Neural progenitor cell (in vitro differentiated cells): ENCODE measurements around the gene WFIKKN1. TPM values are rescaled to one million over a fixed set of nuclear protein-coding genes. Genes with fewer than 3 reads are reported as not detected.

Experiments
- DNase-seq: peaks from one replicate; pipeline ENCODE4 v3.0.0-alpha.2; 2016; ENCODE audit warnings: low spot score
- H2AFZ ChIP-seq: fragments of 200-600 bp; sonication (generic); replicated peaks from 2 replicates; pipeline ENCODE4 v1.6.1; 2016; ENCODE audit warnings: antibody characterized with exemption
- H3F3A ChIP-seq: fragments of 200-600 bp; sonication (generic); 2 replicates; pipeline ENCODE4 v1.6.1; 2016; ENCODE audit warnings: antibody characterized with exemption, low read depth
- H3K27ac ChIP-seq: fragments of 200-600 bp; sonication (generic); 2 replicates; pipeline ENCODE4 v1.5.1; 2016; ENCODE audit warnings: mild to moderate bottlenecking
- H3K27me3 ChIP-seq: fragments of 200-600 bp; sonication (generic); 2 replicates; pipeline ENCODE4 v1.6.1; 2016; ENCODE audit warnings: mild to moderate bottlenecking, moderate library complexity
- H3K36me3 ChIP-seq: fragments of 200-600 bp; sonication (generic); 2 replicates; pipeline ENCODE4 v1.5.1; 2016
- H3K4me1 ChIP-seq: fragments of 200-600 bp; sonication (generic); 2 replicates; pipeline ENCODE4 v1.6.1; 2016; ENCODE audit warnings: mixed run types
- H3K4me2 ChIP-seq: fragments of 200-600 bp; sonication (generic); 2 replicates; pipeline ENCODE4 v1.6.1; 2016
- H3K4me3 ChIP-seq: fragments of 200-600 bp; sonication (generic); 2 replicates; pipeline ENCODE4 v1.5.1; 2016
- H3K79me2 ChIP-seq: fragments of 200-600 bp; sonication (generic); 2 replicates; pipeline ENCODE4 v1.6.1; 2016; ENCODE audit warnings: low read depth
- H3K9ac ChIP-seq: fragments of 200-600 bp; sonication (generic); 2 replicates; pipeline ENCODE4 v1.6.1; 2016
- H3K9me3 ChIP-seq: fragments of 200-600 bp; sonication (generic); 2 replicates; pipeline ENCODE4 v1.5.1; 2016; ENCODE audit warnings: low read depth
- H4K20me1 ChIP-seq: fragments of 200-600 bp; sonication (generic); 2 replicates; pipeline ENCODE4 v1.6.1; 2016; ENCODE audit warnings: low read depth
- H3K27ac Mint-ChIP-seq: 3 replicates; pipeline ENCODE4 v1.8.0; 2021; ENCODE audit warnings: mixed read lengths
- H3K27me3 Mint-ChIP-seq: 2 replicates; pipeline ENCODE4 v1.8.0; 2022; ENCODE audit warnings: low read depth, mild to moderate bottlenecking, inconsistent platforms, moderate library complexity, mixed read lengths; ENCODE audit not compliant: insufficient read depth
- H3K36me3 Mint-ChIP-seq: 3 replicates; pipeline ENCODE4 v1.8.0; 2021; ENCODE audit warnings: mixed read lengths
- H3K4me1 Mint-ChIP-seq: 3 replicates; pipeline ENCODE4 v1.8.0; 2021; ENCODE audit warnings: mixed read lengths
- H3K4me3 Mint-ChIP-seq: 3 replicates; pipeline ENCODE4 v1.8.0; 2021; ENCODE audit warnings: mild to moderate bottlenecking, moderate library complexity, mixed read lengths
- H3K9me3 Mint-ChIP-seq: 3 replicates; pipeline ENCODE4 v1.8.0; 2020; ENCODE audit warnings: mixed read lengths
- CTCF ChIP-seq: fragments of 200-600 bp; sonication (generic); IDR thresholded peaks from 2 replicates; pipeline ENCODE4 v1.5.1; 2017; ENCODE audit warnings: antibody characterized with exemption, mild to moderate bottlenecking
- EZH2 ChIP-seq: fragments of 200-600 bp; sonication (generic); IDR thresholded peaks from 2 replicates; pipeline ENCODE4 v1.6.1; 2017; ENCODE audit warnings: antibody characterized with exemption, mild to moderate bottlenecking, moderate library complexity
- EZH2phosphoT487 ChIP-seq: fragments of 200-600 bp; sonication (generic); IDR thresholded peaks from 2 replicates; pipeline ENCODE4 v1.6.1; 2017; ENCODE audit warnings: antibody characterized with exemption
- total RNA-seq: library from RNA; depleted of rRNA; stranded (reverse); fragments of >200 nt; gene quantifications from 2 replicates; pipeline ENCODE4 v1.2.3, GENCODE V29; 2015; ENCODE audit warnings: low replicate concordance

Gene WFIKKN1
- total RNA-seq, 1 donor from 2014 or later, result 5.9 TPM

GRCh38 chr16:609984-610383 is 20.8 kb upstream of the WFIKKN1 start:
- peaks cover 17% of the 10 kb centered on the region for H3K4me1 Mint-ChIP-seq
- no peak for DNase-seq
- Histone ChIP-seq H3K9me3 (no peaks in the 10 kb centered on the region), H4K20me1 (no peaks in the 10 kb centered on the region), H3K9ac (no peak overlapping the region), H3F3A (no peaks in the 10 kb centered on the region), H3K4me3 (no peak overlapping the region), H3K27me3 (no peaks in the 10 kb centered on the region), H3K79me2 (peaks cover 8% of the 10 kb centered on the region), H3K4me2 (no peak overlapping the region), H3K4me1 (no peaks in the 10 kb centered on the region), H3K36me3 (no peaks in the 10 kb centered on the region), H3K27ac (no peak overlapping the region), H2AFZ (no peak overlapping the region)
- H3K36me3 Mint-ChIP-seq, result peaks cover 25% of the 10 kb centered on the region
- H3K27me3 Mint-ChIP-seq, result peaks cover 17% of the 10 kb centered on the region
- H3K4me3 Mint-ChIP-seq, result peak overlapping the region; percentile 36
- H3K27ac Mint-ChIP-seq, result no peak overlapping the region
- no peak for TF ChIP-seq EZH2
- no peak for TF ChIP-seq CTCF
- no peak for TF ChIP-seq EZH2phosphoT487
- H3K9me3 Mint-ChIP-seq, result peaks cover 33% of the 10 kb centered on the region

- peak overlapping the region; percentile 43 for H3K4me3 Mint-ChIP-seq
- Histone ChIP-seq H3K79me2 (peaks cover under 1% of the 10 kb centered on the region), H3F3A (no peaks in the 10 kb centered on the region), H3K4me3 (no peak overlapping the region), H3K36me3 (no peaks in the 10 kb centered on the region), H3K27ac (no peak overlapping the region), H3K9ac (no peak overlapping the region), H4K20me1 (no peaks in the 10 kb centered on the region), H3K27me3 (no peaks in the 10 kb centered on the region), H3K4me1 (no peaks in the 10 kb centered on the region), H2AFZ (no peak overlapping the region), H3K9me3 (no peaks in the 10 kb centered on the region), H3K4me2 (no peak overlapping the region)
- peaks cover 25% of the 10 kb centered on the region for H3K9me3 Mint-ChIP-seq
- peaks cover 22% of the 10 kb centered on the region for H3K36me3 Mint-ChIP-seq
- H3K27ac Mint-ChIP-seq, result no peak overlapping the region
- H3K27me3 Mint-ChIP-seq, result peaks cover 20% of the 10 kb centered on the region
- TF ChIP-seq CTCF (peak; percentile 71), EZH2 (no peak)
- peak; percentile 71 for DNase-seq
- peaks cover 20% of the 10 kb centered on the region for H3K4me1 Mint-ChIP-seq
Observed at GRCh38 chr16:610513-611381, 20.0 kb upstream of the WFIKKN1 start.

- H3K4me3 ChIP-seq, result no peak overlapping the region
- TF ChIP-seq CTCF, result no peak
- no peak for TF ChIP-seq EZH2
- TF ChIP-seq EZH2phosphoT487, result no peak
- no peaks in the 10 kb centered on the region for H3K4me1 ChIP-seq
- H3F3A ChIP-seq, result no peaks in the 10 kb centered on the region
- H3K4me2 ChIP-seq, result no peak overlapping the region
- peaks cover 8% of the 10 kb centered on the region for H3K4me1 Mint-ChIP-seq
- H2AFZ ChIP-seq, result no peak overlapping the region
- H3K9ac ChIP-seq, result no peak overlapping the region
- no peaks in the 10 kb centered on the region for H3K27me3 ChIP-seq
- no peak for DNase-seq
- peaks cover 12% of the 10 kb centered on the region for H3K9me3 Mint-ChIP-seq
- no peak overlapping the region for H3K27ac ChIP-seq
- no peaks in the 10 kb centered on the region for H3K79me2 ChIP-seq
- H3K27ac Mint-ChIP-seq, result no peak overlapping the region
- peaks cover 15% of the 10 kb centered on the region for H3K27me3 Mint-ChIP-seq
- H3K36me3 ChIP-seq, result no peaks in the 10 kb centered on the region
- H3K4me3 Mint-ChIP-seq, result no peak overlapping the region
- no peaks in the 10 kb centered on the region for H3K9me3 ChIP-seq
- H3K36me3 Mint-ChIP-seq, result peaks cover 17% of the 10 kb centered on the region
- no peaks in the 10 kb centered on the region for H4K20me1 ChIP-seq
Observed at GRCh38 chr16:615122-615521, 15.7 kb upstream of the WFIKKN1 start.
